NCI-H524 treated with DMSO at 0.1 percent for 48 hours (cell line): ENCODE results near the gene MCHR1.
"Not testable (repeated sequence)": the region's sequence is repeated elsewhere in the genome, so short reads cannot be mapped to it uniquely, and the experiment has no call there.

ENCODE experiments used
- DNase-seq: peaks from one replicate; lab custom pipeline; 2025; lab: John Stamatoyannopoulos, UW

The MCHR1 gene

GRCh38 chr22:40655941-40656340, 23.3 kb upstream of the MCHR1 start:
- not testable (repeated sequence) for DNase-seq

- not testable (repeated sequence) for DNase-seq
Observed at GRCh38 chr22:40656651-40657050, 22.6 kb upstream of the MCHR1 start.

GRCh38 chr22:40659166-40659565, 20.1 kb upstream of the MCHR1 start:
- DNase-seq = peak; percentile 29

- DNase-seq = no peak
Observed at GRCh38 chr22:40660730-40661129, 18.6 kb upstream of the MCHR1 start.

GRCh38 chr22:40661671-40662070, 17.6 kb upstream of the MCHR1 start:
- no peak for DNase-seq

- no peak for DNase-seq
Observed at GRCh38 chr22:40665312-40665711, 14.0 kb upstream of the MCHR1 start.

GRCh38 chr22:40666151-40666848, 13.0 kb upstream of the MCHR1 start:
- peak; percentile 81 for DNase-seq

- no peak for DNase-seq
Observed at GRCh38 chr22:40668611-40669411, 10.5 kb upstream of the MCHR1 start.

- DNase-seq = no peak
Observed at GRCh38 chr22:40670058-40670457, 9.2 kb upstream of the MCHR1 start.

GRCh38 chr22:40671369-40671768, 7.9 kb upstream of the MCHR1 start:
- no peak for DNase-seq

GRCh38 chr22:40671796-40672360, 7.4 kb upstream of the MCHR1 start:
- no peak for DNase-seq

- no peak for DNase-seq
Observed at GRCh38 chr22:40673017-40673416, 6.3 kb upstream of the MCHR1 start.

- DNase-seq = no peak
Observed at GRCh38 chr22:40674274-40674673, 5.0 kb upstream of the MCHR1 start.

- DNase-seq = not testable (repeated sequence)
Observed at GRCh38 chr22:40676166-40676565, 3.1 kb upstream of the MCHR1 start.

- no peak for DNase-seq
Observed at GRCh38 chr22:40676644-40677043, 2.6 kb upstream of the MCHR1 start.

GRCh38 chr22:40678493-40679248, 613 bp upstream of the MCHR1 start:
- DNase-seq = no peak

- DNase-seq = peak; percentile 51
Observed at GRCh38 chr22:40679964-40680818, 907 bp downstream of the MCHR1 start.

- DNase-seq = no peak
Observed at GRCh38 chr22:40680819-40681183, 1.5 kb downstream of the MCHR1 start.

GRCh38 chr22:40681451-40681850, 2.2 kb downstream of the MCHR1 start:
- no peak for DNase-seq

GRCh38 chr22:40684728-40685127, 5.4 kb downstream of the MCHR1 start:
- DNase-seq = peak; percentile 65

GRCh38 chr22:40685406-40685805, 6.1 kb downstream of the MCHR1 start:
- DNase-seq = no peak
